ENCODE measurements around the gene MRM3.

GRCh38 chr17:802901-803881, 21.0 kb downstream of the MRM3 start:
- no peak for TF ChIP-seq CTCF (IDR thresholded peaks at IDR 0.05)
- no peak for TF ChIP-seq ZFX (IDR thresholded peaks at IDR 0.05; ENCODE audit: borderline replicate concordance)
